GM19468 (cell line): ENCODE data around the gene TBC1D16.

Experiments
- ATAC-seq: cut with Tn5 transposase; IDR thresholded peaks from one replicate; pipeline ENCODE4 v1.9.1; 2021; ENCODE audit warnings: mild to moderate bottlenecking, moderate library complexity, moderate number of reproducible peaks; ENCODE audit not compliant: unreplicated experiment; ENCODE audit errors: extremely low read depth

TBC1D16 gene

GRCh38 chr17:79919862-79920720, 115.6 kb downstream of the TBC1D16 start:
- no peak for ATAC-seq

- ATAC-seq = no peak
Measured at GRCh38 chr17:79919164-79919585, 116.5 kb downstream of the TBC1D16 start.

- ATAC-seq = no peak
Measured at GRCh38 chr17:79918581-79919163, 117.0 kb downstream of the TBC1D16 start.

- ATAC-seq = no peak
Measured at GRCh38 chr17:79917902-79918484, 117.7 kb downstream of the TBC1D16 start.

GRCh38 chr17:79916991-79917901, 118.4 kb downstream of the TBC1D16 start:
- no peak for ATAC-seq

GRCh38 chr17:79916506-79916905, 119.2 kb downstream of the TBC1D16 start:
- no peak for ATAC-seq

- ATAC-seq = no peak
Measured at GRCh38 chr17:79915850-79916430, 119.7 kb downstream of the TBC1D16 start.

- ATAC-seq = no peak
Measured at GRCh38 chr17:79914813-79915740, 120.6 kb downstream of the TBC1D16 start.

GRCh38 chr17:79913896-79914812, 121.5 kb downstream of the TBC1D16 start:
- ATAC-seq = no peak

- ATAC-seq = no peak
Measured at GRCh38 chr17:79913451-79913850, 122.2 kb downstream of the TBC1D16 start.

GRCh38 chr17:79912552-79913330, 122.9 kb downstream of the TBC1D16 start:
- no peak for ATAC-seq

- no peak for ATAC-seq
Measured at GRCh38 chr17:79911430-79912399, 124.0 kb downstream of the TBC1D16 start.

GRCh38 chr17:79910985-79911361, 124.7 kb downstream of the TBC1D16 start:
- no peak for ATAC-seq

GRCh38 chr17:79909121-79909520, 126.6 kb downstream of the TBC1D16 start:
- ATAC-seq = no peak

- ATAC-seq = no peak
Measured at GRCh38 chr17:79907850-79908249, 127.8 kb downstream of the TBC1D16 start.

- ATAC-seq = no peak
Measured at GRCh38 chr17:79907217-79907715, 128.4 kb downstream of the TBC1D16 start.
